Uterus (tissue), 4 donors: ENCODE measurements around the gene MXRA7. TPM values are rescaled to one million over a fixed set of nuclear protein-coding genes. Genes with fewer than 3 reads are reported as not detected.
"Not testable (repeated sequence)": the region's sequence is repeated elsewhere in the genome, so short reads cannot be mapped to it uniquely, and the experiment has no call there.

ENCODE experiments used
- DNase-seq, 2 donors: peaks; one replicate each; pipeline ENCODE4 v3.0.0-alpha.2; 2019 to 2020
- H3K27ac ChIP-seq, 2 donors: fragments of 200-600 bp; sonication (generic); 1 replicate in 1 of 2; 2 replicates in 1 of 2; pipeline ENCODE4 v1.5.1; 2016 to 2018
- H3K27me3 ChIP-seq, 2 donors: fragments of 200-600 bp; sonication (generic); one replicate each; pipeline ENCODE4 v1.5.1; 2018 to 2019; ENCODE audit warnings: control low read depth in 1 of 2
- H3K36me3 ChIP-seq, 2 donors: fragments of 200-600 bp; sonication (generic); one replicate each; pipeline ENCODE4 v1.5.1; 2019; ENCODE audit warnings: control low read depth in 1 of 2
- H3K4me1 ChIP-seq, 2 donors: fragments of 200-600 bp; sonication (generic); one replicate each; pipeline ENCODE4 v1.5.1; 2018 to 2019; ENCODE audit warnings: control low read depth in 1 of 2
- H3K4me3 ChIP-seq, 2 donors: fragments of 200-600 bp; sonication (generic); 1 replicate in 1 of 2; 2 replicates in 1 of 2; pipeline ENCODE4 v1.5.1; 2018 to 2019; ENCODE audit warnings: mild to moderate bottlenecking in 1 of 2
- H3K9me3 ChIP-seq, 2 donors: fragments of 200-600 bp; sonication (generic); one replicate each; pipeline ENCODE4 v1.5.1; 2019; ENCODE audit warnings: control low read depth in 1 of 2
- CTCF ChIP-seq, 4 experiments: fragments of 200-600 bp in 2 of 4; fragments of 450-650 bp in 2 of 4; sonication (generic) in 2 of 4; IDR thresholded peaks; one replicate each; pipeline ENCODE4 v1.5.1; 2016 to 2019; ENCODE audit warnings: antibody characterized with exemption in 4 of 4, mild to moderate bottlenecking in 2 of 4, moderate library complexity in 1 of 4
- POLR2A ChIP-seq, 2 donors: fragments of 450-650 bp; IDR thresholded peaks; one replicate each; pipeline ENCODE4 v1.6.1; 2016; ENCODE audit warnings: antibody characterized with exemption in 2 of 2, mild to moderate bottlenecking in 1 of 2, moderate library complexity in 1 of 2
- intact Hi-C: fragments of 100-400 bp; cut with DNase I; formaldehyde crosslinking; loops from one replicate; pipeline ENCODE4 v1.15.1; 2023; ENCODE audit warnings: low total_unique reads
- total RNA-seq, 4 donors: library from RNA; depleted of rRNA in 3 of 4; stranded (reverse); fragments of >200 nt in 3 of 4; gene quantifications; one replicate each; pipeline versions ENCODE4 v1.1.0 to v1.2.4, GENCODE V29; 2014 to 2023
- donor health status: DM: yes; HTN: yes; CAD: no.

MXRA7 gene
- total RNA-seq, 4 donors from 2014 or later, result 174 to 250 (median 197) TPM

DNA sequence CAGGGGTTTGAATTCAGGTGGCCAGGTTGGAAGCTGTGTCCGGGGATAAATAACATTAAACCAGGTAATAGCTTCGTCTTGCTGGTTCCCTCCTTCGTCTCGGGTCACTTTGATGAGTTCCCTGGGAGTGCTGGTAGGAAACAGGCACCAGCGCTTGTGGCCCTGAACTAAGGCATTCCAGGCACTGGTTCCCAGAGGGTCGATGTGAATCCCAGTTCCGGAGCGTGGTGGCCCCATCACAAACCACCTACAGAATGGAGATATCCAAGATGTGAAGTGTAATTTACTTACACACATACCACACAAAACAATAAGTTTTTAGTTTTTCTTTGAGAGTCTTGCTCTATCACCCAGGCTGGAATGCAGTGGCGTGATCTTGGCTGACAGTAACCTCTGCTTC, 13.0 kb upstream of the MXRA7 start:
- no peak for DNase-seq
- H3K36me3 ChIP-seq, result no peaks in the 10 kb centered on the region
- TF ChIP-seq CTCF (IDR thresholded peaks at IDR 0.05), result no peak
- no peak for TF ChIP-seq POLR2A (IDR thresholded peaks at IDR 0.05)

GRCh38 chr17:76722977-76723376, 12.2 kb upstream of the MXRA7 start:
- H3K27me3 ChIP-seq, H3K9me3 ChIP-seq, H3K4me3 ChIP-seq, H3K36me3 ChIP-seq, DNase-seq, H3K27ac ChIP-seq, intact Hi-C loops: not testable (repeated sequence)
- peaks cover 8 to 19% of the 10 kb centered on the region in 2 donors for H3K4me1 ChIP-seq

More for the DNA sequence above, 13.0 kb upstream of the MXRA7 start:
- Histone ChIP-seq H3K4me3 (no peak overlapping the region), H3K9me3 (no peaks in the 10 kb centered on the region), H3K4me1 (peaks cover 8 to 19% of the 10 kb centered on the region in 2 donors), H3K27me3 (no peaks in the 10 kb centered on the region), H3K27ac (no peak overlapping the region)
- intact Hi-C loops, result no loop called here

DNA sequence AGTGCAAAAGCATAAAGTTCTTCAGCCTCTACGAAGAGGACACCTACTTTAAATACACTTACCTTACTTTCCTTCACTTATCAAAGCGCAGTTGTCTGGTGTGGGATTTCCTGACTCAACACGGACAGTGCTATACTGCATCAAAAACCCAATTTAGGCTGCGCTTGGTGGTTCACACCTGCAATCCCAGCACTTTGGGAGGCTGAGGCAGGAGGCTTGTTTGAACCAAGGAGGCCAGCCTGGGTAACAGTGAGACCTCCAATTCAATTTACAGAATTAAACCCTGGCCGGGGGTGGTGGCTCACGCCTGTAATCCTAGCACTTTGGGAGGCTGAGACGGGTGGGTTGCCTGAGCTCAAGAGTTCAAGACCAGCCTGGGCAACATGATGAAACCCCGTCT, 11.5 kb upstream of the MXRA7 start:
- H3K9me3 ChIP-seq, result no peaks in the 10 kb centered on the region
- H3K4me1 ChIP-seq, result peaks cover 8 to 12% of the 10 kb centered on the region in 2 donors
- H3K36me3 ChIP-seq, result no peaks in the 10 kb centered on the region
- H3K27me3 ChIP-seq, result no peaks in the 10 kb centered on the region
- intact Hi-C loops, result no loop called here
- DNase-seq, result no peak
- H3K4me3 ChIP-seq, result no peak overlapping the region
- H3K27ac ChIP-seq, result no peak overlapping the region
- TF ChIP-seq CTCF (IDR thresholded peaks at IDR 0.05) (no peak), POLR2A (IDR thresholded peaks at IDR 0.05) (no peak)

DNA sequence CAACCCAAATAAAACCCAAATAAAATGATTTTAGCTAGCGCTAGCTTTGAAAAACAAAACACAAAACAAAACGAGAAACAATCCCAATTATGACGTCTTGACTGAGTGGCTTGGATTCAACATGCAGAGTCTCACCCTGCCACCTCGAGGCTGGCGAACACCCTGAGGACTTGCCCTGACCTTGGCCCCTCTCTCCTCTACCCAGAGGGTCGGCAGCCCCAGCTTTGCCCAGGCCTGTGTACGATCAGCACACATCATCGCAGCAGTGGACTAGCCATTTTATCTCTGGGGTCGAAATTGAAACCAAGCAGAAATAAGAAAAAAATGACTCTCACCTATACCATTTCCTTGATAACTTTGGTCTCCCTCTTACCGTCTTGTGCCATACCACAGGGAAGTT, 10.7 kb upstream of the MXRA7 start:
- DNase-seq, result no peak
- TF ChIP-seq CTCF (IDR thresholded peaks at IDR 0.05), result no peak
- TF ChIP-seq POLR2A (IDR thresholded peaks at IDR 0.05), result no peak
- Histone ChIP-seq H3K27ac (no peak overlapping the region), H3K4me3 (no peak overlapping the region), H3K27me3 (no peaks in the 10 kb centered on the region), H3K4me1 (peaks cover 8 to 12% of the 10 kb centered on the region in 2 donors), H3K36me3 (no peaks in the 10 kb centered on the region), H3K9me3 (no peaks in the 10 kb centered on the region)
- intact Hi-C loops, result no loop called here

DNA sequence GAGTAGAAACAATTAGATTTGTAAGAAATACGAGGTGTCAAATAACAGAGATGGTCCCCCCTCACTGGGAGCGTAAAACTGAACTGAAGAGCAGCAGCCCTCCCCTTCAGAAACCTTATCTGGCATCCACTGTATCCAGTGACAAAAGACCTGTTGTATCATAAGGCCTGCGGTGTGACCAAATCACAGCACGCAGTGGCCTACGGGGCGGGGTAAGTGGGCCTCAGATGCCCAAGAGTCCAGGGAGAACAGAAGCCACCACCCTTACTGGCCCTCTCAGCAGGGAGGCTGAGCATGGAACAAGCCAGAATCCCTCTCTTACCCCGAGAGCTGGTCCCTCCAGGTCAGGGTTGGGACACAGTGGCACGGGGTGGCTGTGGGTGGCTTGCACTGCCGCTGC, 10.2 kb upstream of the MXRA7 start:
- Histone ChIP-seq H3K4me1 (peaks cover 8 to 12% of the 10 kb centered on the region in 2 donors), H3K27ac (no peak overlapping the region), H3K9me3 (no peaks in the 10 kb centered on the region), H3K27me3 (no peaks in the 10 kb centered on the region), H3K4me3 (no peak overlapping the region), H3K36me3 (no peaks in the 10 kb centered on the region)
- DNase-seq, result peak in 1 of 2 donors; percentile 2
- intact Hi-C loops, result no loop called here
- TF ChIP-seq CTCF (IDR thresholded peaks at IDR 0.05) (no peak), POLR2A (IDR thresholded peaks at IDR 0.05) (no peak)

DNA sequence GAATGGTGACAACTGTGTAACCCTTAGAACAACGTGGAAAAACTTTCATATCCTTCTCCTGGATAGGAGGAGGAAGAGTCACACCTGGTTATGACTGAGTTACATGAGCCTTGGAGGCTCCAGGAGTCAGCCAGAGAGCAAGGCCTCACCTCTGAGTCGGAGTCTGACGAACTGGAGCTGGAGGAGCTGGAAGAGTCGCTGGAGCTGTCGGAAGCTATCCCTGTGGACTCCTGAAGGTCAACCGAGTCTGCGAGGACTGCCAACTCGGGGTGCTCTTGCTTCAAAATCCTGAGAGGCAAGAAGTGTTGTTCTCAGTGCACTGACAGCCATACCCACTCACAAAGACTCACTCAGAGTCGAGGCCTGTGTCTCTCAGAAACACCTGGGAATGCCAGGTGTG, 9.4 kb upstream of the MXRA7 start:
- no peak overlapping the region for H3K27ac ChIP-seq
- H3K27me3 ChIP-seq, result no peaks in the 10 kb centered on the region
- H3K9me3 ChIP-seq, result no peaks in the 10 kb centered on the region
- TF ChIP-seq CTCF (IDR thresholded peaks at IDR 0.05) (no peak), POLR2A (IDR thresholded peaks at IDR 0.05) (no peak)
- intact Hi-C loops, result no loop called here
- no peak overlapping the region for H3K4me3 ChIP-seq
- H3K4me1 ChIP-seq, result peaks cover 8 to 10% of the 10 kb centered on the region in 2 donors
- DNase-seq, result peak in 1 of 2 donors; percentile 8
- H3K36me3 ChIP-seq, result no peaks in the 10 kb centered on the region
